Activated CD8-positive, alpha-beta memory T cell treated with anti-CD3 and anti-CD28 coated beads for 24 hours (primary cell): ENCODE measurements around the gene UBR1.
"Not testable (repeated sequence)": the region's sequence is repeated elsewhere in the genome, so short reads cannot be mapped to it uniquely, and the experiment has no call there.

Source experiments
- DNase-seq: peaks from one replicate; pipeline ENCODE4 v3.0.0-alpha.2; 2020

UBR1 gene

GRCh38 chr15:43046484-43046883 is 59.4 kb downstream of the UBR1 start:
- no peak for DNase-seq

- no peak for DNase-seq
Measured at GRCh38 chr15:43042885-43043284, 63.0 kb downstream of the UBR1 start.

GRCh38 chr15:43041085-43041484 is 64.8 kb downstream of the UBR1 start:
- not testable (repeated sequence) for DNase-seq

- not testable (repeated sequence) for DNase-seq
Measured at GRCh38 chr15:43035240-43035639, 70.6 kb downstream of the UBR1 start.

GRCh38 chr15:43029476-43029875 is 76.4 kb downstream of the UBR1 start:
- no peak for DNase-seq

GRCh38 chr15:43025150-43025549 is 80.7 kb downstream of the UBR1 start:
- DNase-seq = no peak

- DNase-seq = not testable (repeated sequence)
Measured at GRCh38 chr15:43014671-43015070, 91.2 kb downstream of the UBR1 start.

GRCh38 chr15:43009206-43009605 is 96.6 kb downstream of the UBR1 start:
- no peak for DNase-seq

GRCh38 chr15:43008150-43008549 is 97.7 kb downstream of the UBR1 start:
- DNase-seq = no peak

GRCh38 chr15:43007551-43007950 is 98.3 kb downstream of the UBR1 start:
- DNase-seq = no peak

- no peak for DNase-seq
Measured at GRCh38 chr15:43006991-43007390, 98.8 kb downstream of the UBR1 start.

GRCh38 chr15:43004886-43005595 is 100.8 kb downstream of the UBR1 start:
- DNase-seq = not testable (repeated sequence)

GRCh38 chr15:42999201-42999779 is 106.5 kb downstream of the UBR1 start:
- DNase-seq = no peak

GRCh38 chr15:42996871-42997270 is 109.0 kb downstream of the UBR1 start:
- no peak for DNase-seq

GRCh38 chr15:42994546-42994945 is 111.3 kb downstream of the UBR1 start:
- DNase-seq = no peak

GRCh38 chr15:42992626-42993025 is 113.2 kb downstream of the UBR1 start:
- no peak for DNase-seq

- DNase-seq = no peak
Measured at GRCh38 chr15:42986693-42987342, 119.0 kb downstream of the UBR1 start.

- no peak for DNase-seq
Measured at GRCh38 chr15:42984493-42985034, 121.3 kb downstream of the UBR1 start.

- not testable (repeated sequence) for DNase-seq
Measured at GRCh38 chr15:42979113-42979512, 126.7 kb downstream of the UBR1 start.

- DNase-seq = no peak
Measured at GRCh38 chr15:42974202-42974862, 131.5 kb downstream of the UBR1 start.

- no peak for DNase-seq
Measured at GRCh38 chr15:42973114-42973513, 132.7 kb downstream of the UBR1 start.

GRCh38 chr15:42971830-42972229 is 134.0 kb downstream of the UBR1 start:
- DNase-seq = no peak

GRCh38 chr15:42964476-42964875 is 141.4 kb downstream of the UBR1 start:
- DNase-seq = no peak
